ENCODE results near the gene SFMBT2.

DNA sequence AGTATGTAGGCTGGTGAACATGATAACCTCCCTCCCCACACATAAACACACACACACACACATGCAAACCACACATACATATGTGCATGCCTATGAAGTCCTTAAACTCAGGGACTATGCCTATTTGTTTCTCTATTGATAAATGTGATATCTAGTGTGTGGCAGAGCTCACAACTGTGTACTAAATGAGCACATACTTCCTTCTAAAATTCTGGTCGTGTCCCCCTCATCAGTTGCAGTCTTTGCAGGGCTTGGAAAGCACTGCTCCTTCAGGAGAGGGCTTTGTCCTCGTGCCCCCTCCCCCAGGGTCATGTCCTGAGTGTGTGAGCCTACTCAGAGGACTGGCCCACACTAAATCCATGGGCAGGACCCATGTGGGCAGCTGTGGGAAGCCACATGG, 94.0 kb downstream of the SFMBT2 start:
- TF ChIP-seq NR2C2 (CRISPR knock-in tag; IDR thresholded peaks at IDR 0.05; ENCODE audit: borderline replicate concordance): no peak
- TF ChIP-seq, protein P1, sequence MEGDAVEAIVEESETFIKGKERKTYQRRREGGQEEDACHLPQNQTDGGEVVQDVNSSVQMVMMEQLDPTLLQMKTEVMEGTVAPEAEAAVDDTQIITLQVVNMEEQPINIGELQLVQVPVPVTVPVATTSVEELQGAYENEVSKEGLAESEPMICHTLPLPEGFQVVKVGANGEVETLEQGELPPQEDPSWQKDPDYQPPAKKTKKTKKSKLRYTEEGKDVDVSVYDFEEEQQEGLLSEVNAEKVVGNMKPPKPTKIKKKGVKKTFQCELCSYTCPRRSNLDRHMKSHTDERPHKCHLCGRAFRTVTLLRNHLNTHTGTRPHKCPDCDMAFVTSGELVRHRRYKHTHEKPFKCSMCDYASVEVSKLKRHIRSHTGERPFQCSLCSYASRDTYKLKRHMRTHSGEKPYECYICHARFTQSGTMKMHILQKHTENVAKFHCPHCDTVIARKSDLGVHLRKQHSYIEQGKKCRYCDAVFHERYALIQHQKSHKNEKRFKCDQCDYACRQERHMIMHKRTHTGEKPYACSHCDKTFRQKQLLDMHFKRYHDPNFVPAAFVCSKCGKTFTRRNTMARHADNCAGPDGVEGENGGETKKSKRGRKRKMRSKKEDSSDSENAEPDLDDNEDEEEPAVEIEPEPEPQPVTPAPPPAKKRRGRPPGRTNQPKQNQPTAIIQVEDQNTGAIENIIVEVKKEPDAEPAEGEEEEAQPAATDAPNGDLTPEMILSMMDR (CRISPR knock-in tag; IDR thresholded peaks at IDR 0.05): no peak
- no peak for TF ChIP-seq SMC3 (IDR thresholded peaks at IDR 0.05; ENCODE audit: low read length)

All from HepG2 (cell line).